A673 (cell line): ENCODE data around the gene PKN3.

Source experiments
- EZH2 ChIP-seq: fragments of 200-600 bp; sonication (generic); IDR thresholded peaks from 2 replicates; pipeline ENCODE4 v1.6.1; 2017; ENCODE audit warnings: borderline replicate concordance, low read depth, mild to moderate bottlenecking, mixed read lengths, antibody characterized with exemption, low read length; ENCODE audit not compliant: poor library complexity, severe bottlenecking
- TF ChIP-seq, protein P1 (sequence below): fragments of 300-800, 200-600 bp; sonication (generic); conservative IDR thresholded peaks from 2 replicates; pipeline ENCODE4 v1.5.1; 2017; ENCODE audit warnings: low read depth, mild to moderate bottlenecking, antibody characterized with exemption, low read length, moderate library complexity, mixed read lengths

DNA sequence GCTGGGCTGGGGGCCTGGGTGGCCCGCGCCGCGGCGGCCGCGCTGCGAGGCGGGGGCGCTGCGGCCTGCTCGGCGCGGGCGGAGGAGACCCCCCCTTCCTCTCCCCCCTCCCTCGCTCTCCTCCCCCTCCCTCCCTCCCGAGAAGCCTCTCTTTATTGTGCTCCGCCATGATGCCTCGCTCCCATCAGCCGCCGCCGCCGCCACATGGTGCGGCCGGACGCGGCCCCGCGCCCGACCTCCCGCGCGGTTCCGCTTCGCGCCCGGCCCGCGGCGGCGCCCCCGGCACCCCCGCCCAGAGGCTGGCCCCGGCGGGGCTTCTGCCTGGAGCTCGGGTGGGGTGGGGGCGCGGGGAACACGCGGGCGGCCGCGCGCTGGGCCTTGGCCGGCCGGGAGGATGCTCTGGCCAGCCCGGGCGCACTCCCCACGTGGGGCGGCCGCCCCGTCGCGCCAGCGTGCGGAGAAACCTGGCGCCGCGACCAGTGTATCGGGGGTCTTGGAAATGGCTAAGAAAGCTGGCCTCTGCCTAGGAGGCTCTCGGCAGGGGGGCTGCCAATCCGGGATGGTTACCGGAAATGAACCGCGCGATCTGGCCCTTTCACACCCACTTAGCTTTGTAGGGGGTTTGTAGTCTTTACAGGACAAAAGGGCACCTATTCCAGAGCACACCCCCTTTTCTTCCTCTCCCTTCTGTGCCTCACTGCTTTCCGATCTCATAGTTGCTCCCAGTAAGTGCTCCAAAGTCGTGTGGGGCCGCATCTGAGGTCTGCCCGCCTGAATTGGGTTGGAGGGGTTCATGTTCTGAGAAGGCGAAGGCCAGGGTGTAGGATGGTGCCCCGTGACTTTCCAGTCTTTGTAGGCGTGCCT is 12.3 kb upstream of the PKN3 start:
- TF ChIP-seq, protein P1, sequence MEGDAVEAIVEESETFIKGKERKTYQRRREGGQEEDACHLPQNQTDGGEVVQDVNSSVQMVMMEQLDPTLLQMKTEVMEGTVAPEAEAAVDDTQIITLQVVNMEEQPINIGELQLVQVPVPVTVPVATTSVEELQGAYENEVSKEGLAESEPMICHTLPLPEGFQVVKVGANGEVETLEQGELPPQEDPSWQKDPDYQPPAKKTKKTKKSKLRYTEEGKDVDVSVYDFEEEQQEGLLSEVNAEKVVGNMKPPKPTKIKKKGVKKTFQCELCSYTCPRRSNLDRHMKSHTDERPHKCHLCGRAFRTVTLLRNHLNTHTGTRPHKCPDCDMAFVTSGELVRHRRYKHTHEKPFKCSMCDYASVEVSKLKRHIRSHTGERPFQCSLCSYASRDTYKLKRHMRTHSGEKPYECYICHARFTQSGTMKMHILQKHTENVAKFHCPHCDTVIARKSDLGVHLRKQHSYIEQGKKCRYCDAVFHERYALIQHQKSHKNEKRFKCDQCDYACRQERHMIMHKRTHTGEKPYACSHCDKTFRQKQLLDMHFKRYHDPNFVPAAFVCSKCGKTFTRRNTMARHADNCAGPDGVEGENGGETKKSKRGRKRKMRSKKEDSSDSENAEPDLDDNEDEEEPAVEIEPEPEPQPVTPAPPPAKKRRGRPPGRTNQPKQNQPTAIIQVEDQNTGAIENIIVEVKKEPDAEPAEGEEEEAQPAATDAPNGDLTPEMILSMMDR: no peak
- TF ChIP-seq EZH2: no peak
